Small intestine (tissue), 7 donors: Measurements from ENCODE around the gene RACK1. TPM values are rescaled to one million over a fixed set of nuclear protein-coding genes. Genes with fewer than 3 reads are reported as not detected.

Source experiments
- DNase-seq, 2 donors: peaks; one replicate each; pipeline versions ENCODE4 v3.0.0 to v3.0.0-alpha.2; 2013
- FAIRE-seq: peaks from 2 replicates; lab custom pipeline; 2012; peaks lifted over from hg19 to GRCh38; lab: Jason Lieb, UNC
- H3K27ac ChIP-seq, 3 donors: one replicate each; pipeline ENCODE4 v1.5.1; 2013; ENCODE audit warnings: low read length in 2 of 3, mild to moderate bottlenecking in 2 of 3, control low read depth in 1 of 3, inconsistent platforms in 1 of 3, low read depth in 1 of 3, moderate library complexity in 1 of 3
- H3K27me3 ChIP-seq, 3 donors: one replicate each; pipeline ENCODE4 v1.6.1; 2013; ENCODE audit warnings: low read length in 3 of 3, inconsistent platforms in 1 of 3; ENCODE audit not compliant: control insufficient read depth in 3 of 3, insufficient read depth in 3 of 3
- H3K36me3 ChIP-seq, 3 donors: one replicate each; pipeline ENCODE4 v1.6.1; 2013; ENCODE audit warnings: low read length in 3 of 3, inconsistent platforms in 1 of 3, low read depth in 1 of 3, mild to moderate bottlenecking in 1 of 3, moderate library complexity in 1 of 3; ENCODE audit not compliant: control insufficient read depth in 3 of 3, insufficient read depth in 2 of 3
- H3K4me1 ChIP-seq, 3 donors: one replicate each; pipeline ENCODE4 v1.6.1; 2013; ENCODE audit warnings: low read length in 2 of 3, inconsistent platforms in 1 of 3, low read depth in 1 of 3, mild to moderate bottlenecking in 1 of 3, moderate library complexity in 1 of 3; ENCODE audit not compliant: control insufficient read depth in 3 of 3, insufficient read depth in 2 of 3
- H3K4me3 ChIP-seq, 3 donors: one replicate each; pipeline ENCODE4 v1.5.1; 2013; ENCODE audit warnings: low read length in 3 of 3, control low read depth in 1 of 3, inconsistent platforms in 1 of 3, low read depth in 1 of 3, mild to moderate bottlenecking in 1 of 3, moderate library complexity in 1 of 3
- H3K9me3 ChIP-seq, 2 donors: one replicate each; pipeline ENCODE4 v1.6.1; 2013; ENCODE audit warnings: low read depth in 1 of 2, low read length in 1 of 2; ENCODE audit not compliant: control insufficient read depth in 2 of 2, insufficient read depth in 1 of 2
- WGBS, 3 donors: extraction: QIAGEN DNeasy Blood & Tissue Kit; methylation state at CpG; one replicate each; pipeline ENCODE4 v1.1.7; 2013; 5-methylcytosine and 5-hydroxymethylcytosine counted together
- polyA plus RNA-seq, 4 donors: library from polyadenylated mRNA; stranded (reverse) in 3 of 4; unstranded in 1 of 4; fragments of 200-250 nt in 3 of 4; fragments of 120-200 nt in 1 of 4; gene quantifications; one replicate each; pipeline versions ENCODE4 v1.2.1 to v1.2.3, GENCODE V29; 2013
- donor health status: healthy with polysubstance abuse.
- donor health status: control.
- donor health status: control.
- donor health status: Bipolar disorder and iron deficiency.
- donor health status: healthy.

RACK1 gene
- polyA plus RNA-seq, 4 donors = 1,482 to 3,503 (median 2,448) TPM

DNA sequence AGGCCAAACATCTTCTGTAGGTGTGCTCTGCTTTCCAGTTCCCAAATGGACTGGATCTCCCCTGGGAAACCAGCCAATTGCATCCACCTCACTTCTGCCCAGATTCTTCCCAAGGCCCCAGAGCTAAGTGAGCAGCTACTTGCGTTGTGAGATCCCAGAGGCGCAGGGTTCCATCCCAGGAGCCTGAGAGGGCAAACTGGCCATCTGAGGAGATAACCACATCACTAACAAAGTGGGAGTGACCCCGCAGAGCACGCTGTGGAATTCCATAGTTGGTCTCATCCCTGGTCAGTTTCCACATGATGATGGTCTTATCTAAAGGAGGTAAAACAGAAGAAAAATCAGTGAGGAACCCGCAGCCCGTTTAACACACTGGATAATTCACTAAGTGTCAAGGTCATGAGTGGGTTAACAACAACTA lies 1.7 kb downstream of the RACK1 start:
- no peak for FAIRE-seq
- H3K27me3 ChIP-seq = no peaks in the 10 kb centered on the region
- H3K27ac ChIP-seq = peak overlapping the region in 2 of 3 donors; percentile 4 to 95
- H3K36me3 ChIP-seq = peaks cover 15 to 59% (median 24%) of the 10 kb centered on the region in 3 donors
- H3K4me3 ChIP-seq = peak overlapping the region in 2 of 3 donors; percentile 83 to 97
- no peaks in the 10 kb centered on the region for H3K9me3 ChIP-seq
- H3K4me1 ChIP-seq = peaks cover 6 to 21% (median 12%) of the 10 kb centered on the region in 3 donors
- no peak for DNase-seq
- WGBS, 3 donors = 17 to 30% (median 25%) methylated on average over 6 of the region's 6 CpGs

DNA sequence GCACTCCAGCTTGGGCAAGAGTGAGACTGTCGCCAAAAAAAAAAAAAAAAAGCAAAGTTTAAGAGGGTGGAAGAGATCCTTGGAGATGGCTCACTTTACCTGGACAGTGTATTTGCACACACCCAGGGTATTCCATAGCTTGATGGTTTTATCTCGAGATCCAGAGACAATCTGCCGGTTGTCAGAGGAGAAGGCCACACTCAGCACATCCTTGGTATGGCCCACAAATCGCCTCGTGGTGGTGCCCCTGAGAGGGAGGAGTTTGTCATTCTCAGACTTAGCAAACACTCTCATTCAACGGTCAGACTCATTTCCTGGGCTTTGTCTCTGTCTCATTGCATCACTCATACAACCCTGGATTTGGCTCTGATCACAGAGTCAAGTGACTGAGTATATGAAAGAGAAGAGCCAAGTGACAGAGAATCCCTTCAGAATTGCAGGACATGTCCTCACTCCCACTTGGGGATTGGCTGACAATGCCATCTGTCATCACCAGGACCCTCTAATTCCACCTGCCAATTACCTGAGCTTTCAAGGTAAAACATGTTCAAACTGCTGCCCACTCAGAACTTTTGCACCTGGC lies 2.2 kb downstream of the RACK1 start:
- peak in 1 of 2 donors; percentile 51 for DNase-seq
- peaks cover 6 to 21% (median 12%) of the 10 kb centered on the region in 3 donors for H3K4me1 ChIP-seq
- WGBS, 3 donors = 22 to 32% (median 25%) methylated on average over 5 to 6 of the region's 6 CpGs
- peaks cover 19 to 63% (median 29%) of the 10 kb centered on the region in 3 donors for H3K36me3 ChIP-seq
- no peaks in the 10 kb centered on the region for H3K27me3 ChIP-seq
- H3K9me3 ChIP-seq = no peaks in the 10 kb centered on the region
- FAIRE-seq = no peak
- peak overlapping the region in 2 of 3 donors; percentile 4 to 95 for H3K27ac ChIP-seq
- H3K4me3 ChIP-seq = no peak overlapping the region

DNA sequence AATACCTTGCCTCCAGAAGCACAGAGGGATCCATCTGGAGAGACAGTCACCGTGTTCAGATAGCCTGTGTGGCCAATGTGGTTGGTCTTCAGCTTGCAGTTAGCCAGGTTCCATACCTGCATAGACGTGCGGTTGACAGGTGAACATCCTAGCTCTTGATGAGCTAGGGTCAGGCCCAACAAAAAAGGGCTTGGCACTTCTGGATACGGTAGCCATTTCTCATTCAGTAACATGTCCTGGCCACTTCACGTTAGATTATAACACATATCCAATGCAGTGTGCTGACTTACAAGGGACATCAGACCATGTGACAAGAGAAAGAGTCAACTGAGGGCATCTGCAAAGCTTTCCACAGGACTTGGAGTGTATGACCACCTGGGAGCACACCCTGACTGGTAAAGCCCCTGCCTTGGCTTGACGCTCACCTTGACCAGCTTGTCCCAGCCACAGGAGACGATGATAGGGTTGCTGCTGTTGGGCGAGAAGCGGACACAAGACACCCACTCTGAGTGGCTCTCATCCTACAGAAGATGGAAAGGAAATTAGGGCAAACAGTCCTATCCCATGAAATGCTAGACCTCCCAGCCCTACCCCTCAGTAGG lies 4.5 kb downstream of the RACK1 start:
- Histone ChIP-seq H3K36me3 (peaks cover 28 to 83% (median 39%) of the 10 kb centered on the region in 3 donors), H3K4me3 (no peak overlapping the region), H3K4me1 (peaks cover 0 to 10% (median 7%) of the 10 kb centered on the region in 3 donors), H3K27me3 (no peaks in the 10 kb centered on the region), H3K9me3 (no peaks in the 10 kb centered on the region), H3K27ac (no peak overlapping the region)
- WGBS, 3 donors = 91 to 94% (median 93%) methylated on average over 9 of the region's 9 CpGs
- FAIRE-seq = no peak
- no peak for DNase-seq

DNA sequence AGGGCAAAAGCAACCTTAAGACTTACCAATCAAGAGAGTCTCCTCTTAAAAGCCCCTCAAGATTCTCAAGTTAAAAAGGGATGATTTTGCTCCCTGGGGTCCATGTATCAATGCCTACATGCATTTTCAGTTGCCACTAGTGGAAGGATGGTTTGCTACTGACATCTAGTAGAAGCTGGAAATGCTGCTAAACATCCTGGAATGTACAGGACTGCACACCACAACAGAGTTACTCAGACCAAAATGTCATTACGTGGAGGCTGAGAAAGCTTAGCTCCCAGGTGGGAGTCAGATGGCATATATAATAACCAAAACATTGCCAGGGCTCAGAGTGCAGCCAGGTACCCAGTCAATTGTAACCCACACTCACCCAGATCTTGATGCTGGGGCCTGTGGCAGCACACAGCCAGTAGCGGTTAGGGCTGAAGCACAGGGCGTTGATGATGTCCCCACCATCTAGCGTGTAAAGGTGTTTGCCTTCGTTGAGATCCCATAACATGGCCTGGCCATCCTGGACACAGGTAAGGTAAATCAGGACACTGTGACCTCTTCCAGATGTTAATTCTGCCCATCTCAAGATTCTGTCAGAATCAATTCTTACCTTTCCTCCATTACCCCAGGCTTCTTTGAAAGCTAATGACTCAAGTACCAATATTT lies 5.8 kb downstream of the RACK1 start:
- H3K27ac ChIP-seq = no peak overlapping the region
- no peaks in the 10 kb centered on the region for H3K9me3 ChIP-seq
- no peaks in the 10 kb centered on the region for H3K27me3 ChIP-seq
- FAIRE-seq = no peak
- no peak overlapping the region for H3K4me3 ChIP-seq
- WGBS, 3 donors = 85 to 90% (median 89%) methylated on average over 5 of the region's 5 CpGs
- peaks cover 0 to 10% (median 7%) of the 10 kb centered on the region in 3 donors for H3K4me1 ChIP-seq
- no peak for DNase-seq
- H3K36me3 ChIP-seq = peaks cover 31 to 92% (median 41%) of the 10 kb centered on the region in 3 donors

DNA sequence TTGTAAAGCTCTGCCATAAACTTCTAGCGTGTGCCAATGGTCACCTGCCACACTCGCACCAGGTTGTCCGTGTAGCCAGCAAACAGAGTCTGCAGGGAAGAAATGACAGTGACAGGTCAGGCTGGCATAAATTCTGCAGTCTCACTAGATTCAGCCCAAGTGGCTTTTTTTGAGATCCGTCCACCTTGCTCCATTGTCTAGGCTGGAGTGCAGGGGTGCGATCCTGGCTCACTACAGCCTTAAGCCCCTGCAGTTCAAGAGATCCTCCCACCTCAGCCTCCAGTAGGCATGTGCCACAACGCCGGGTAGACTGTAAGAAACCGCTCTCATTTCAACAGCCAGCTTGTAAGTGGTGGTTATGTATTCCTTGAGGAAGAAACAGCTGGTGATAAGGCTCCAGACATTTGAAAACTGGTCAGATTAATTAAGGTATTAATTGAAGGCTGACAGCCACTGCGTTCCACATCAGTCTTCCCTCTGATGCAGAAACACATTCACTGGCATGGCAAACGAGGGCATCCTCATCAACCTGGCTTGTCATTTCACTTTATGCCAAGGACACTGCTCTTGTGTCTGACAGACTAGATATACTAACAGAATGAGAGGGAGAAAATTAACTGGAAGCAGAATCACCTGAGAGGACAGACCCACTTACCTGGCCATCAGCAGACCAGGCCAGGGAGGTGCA lies 6.6 kb downstream of the RACK1 start:
- Histone ChIP-seq H3K36me3 (peaks cover 37 to 92% (median 41%) of the 10 kb centered on the region in 3 donors), H3K4me3 (no peak overlapping the region), H3K9me3 (no peaks in the 10 kb centered on the region), H3K27ac (no peak overlapping the region), H3K27me3 (no peaks in the 10 kb centered on the region), H3K4me1 (peaks cover 0 to 8% (median 6%) of the 10 kb centered on the region in 3 donors)
- no peak for DNase-seq
- no peak for FAIRE-seq
- 82 to 89% (median 87%) methylated on average over 10 of the region's 10 CpGs for WGBS, 3 donors

DNA sequence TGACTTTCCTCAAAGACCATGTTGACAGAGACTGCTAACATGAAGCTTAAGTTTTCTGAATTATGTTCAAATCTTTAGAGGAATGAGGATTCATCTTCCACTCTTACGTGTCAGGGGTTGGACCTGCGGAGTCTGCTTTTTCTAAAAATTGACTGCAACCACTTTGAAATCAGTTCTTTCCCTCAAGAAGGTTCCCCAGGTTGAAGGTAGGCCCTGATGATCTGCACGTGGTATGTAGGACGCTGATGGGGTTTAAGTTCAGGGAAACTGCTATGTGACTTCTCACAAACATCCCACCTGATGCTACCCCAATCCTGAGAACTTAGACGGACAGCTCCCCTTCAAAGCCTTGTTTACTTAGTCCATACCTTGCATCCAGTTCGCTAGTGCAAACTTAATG lies 7.2 kb downstream of the RACK1 start:
- Histone ChIP-seq H3K27me3 (no peaks in the 10 kb centered on the region), H3K4me3 (no peak overlapping the region), H3K4me1 (peaks cover 0 to 2% (median 2%) of the 10 kb centered on the region in 3 donors), H3K27ac (no peak overlapping the region), H3K9me3 (no peaks in the 10 kb centered on the region), H3K36me3 (peaks cover 36 to 89% (median 37%) of the 10 kb centered on the region in 3 donors)
- DNase-seq = no peak
- WGBS, 3 donors = 82 to 85% (median 82%) methylated on average over 6 of the region's 6 CpGs
- no peak for FAIRE-seq

DNA sequence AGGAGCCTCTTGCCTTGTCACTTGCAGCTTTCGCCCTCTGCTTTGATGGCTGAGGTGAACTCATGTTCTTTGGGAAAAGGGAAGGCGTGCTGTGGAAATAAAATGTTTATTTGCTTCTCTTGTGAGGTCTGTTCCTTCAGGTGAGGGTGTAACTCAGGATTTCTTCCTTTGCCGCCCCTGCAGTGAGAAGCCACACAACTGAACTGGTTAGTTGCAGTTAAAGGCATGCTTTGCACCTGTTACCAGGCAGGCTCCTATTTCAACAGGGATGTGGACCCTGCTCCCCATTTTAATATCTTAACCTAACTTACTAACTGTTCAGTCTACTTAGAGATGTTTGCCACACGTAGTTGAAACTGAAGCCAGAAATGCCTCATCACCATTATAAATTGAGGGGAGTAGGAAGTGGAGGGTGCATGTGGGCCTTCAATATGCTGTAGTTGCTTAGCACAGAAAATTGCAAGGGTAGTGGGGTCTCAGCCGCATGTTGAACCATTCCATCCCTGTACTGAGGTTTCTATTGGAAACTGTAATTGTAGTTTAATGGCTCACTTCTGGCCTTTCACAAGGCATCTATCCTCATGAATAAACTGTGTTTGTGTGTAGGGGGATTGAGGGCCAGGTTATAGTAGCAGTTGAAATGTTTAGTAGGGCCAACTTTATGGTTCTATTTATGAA lies 7.9 kb downstream of the RACK1 start:
- H3K27me3 ChIP-seq = no peaks in the 10 kb centered on the region
- H3K4me1 ChIP-seq = no peaks in the 10 kb centered on the region
- DNase-seq = no peak
- no peaks in the 10 kb centered on the region for H3K9me3 ChIP-seq
- WGBS, 3 donors = 69 to 80% (median 69%) methylated on average over 5 of the region's 5 CpGs
- no peak for FAIRE-seq
- H3K4me3 ChIP-seq = no peak overlapping the region
- no peak overlapping the region for H3K27ac ChIP-seq
- H3K36me3 ChIP-seq = peaks cover 31 to 89% (median 39%) of the 10 kb centered on the region in 3 donors

DNA sequence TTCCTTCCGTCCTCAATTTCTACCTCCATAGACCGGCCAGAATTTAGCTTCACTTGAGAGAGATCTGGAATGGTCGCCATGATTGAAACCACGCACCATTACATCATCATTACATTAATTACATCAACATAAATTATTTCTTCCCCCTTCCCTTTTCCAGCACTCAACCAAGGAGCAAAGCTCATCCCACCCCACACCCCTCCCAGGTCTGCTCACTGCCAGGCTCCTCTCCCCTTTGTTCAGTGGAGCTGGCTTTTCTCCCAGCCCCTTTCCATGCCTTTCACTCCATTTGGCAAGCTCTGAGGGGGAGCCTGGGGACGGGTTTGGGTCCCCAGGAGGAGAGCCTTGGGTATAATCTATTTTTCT lies 8.4 kb downstream of the RACK1 start:
- WGBS, 3 donors = 84 to 87% (median 86%) methylated on average over 5 of the region's 5 CpGs
- Histone ChIP-seq H3K27me3 (no peaks in the 10 kb centered on the region), H3K4me3 (no peak overlapping the region), H3K27ac (no peak overlapping the region), H3K36me3 (peaks cover 30 to 88% (median 38%) of the 10 kb centered on the region in 3 donors), H3K9me3 (no peaks in the 10 kb centered on the region), H3K4me1 (no peaks in the 10 kb centered on the region)
- DNase-seq = no peak
- FAIRE-seq = no peak
